Left ventricle myocardium inferior (tissue), 1 donor: ENCODE data around the gene ATG7. TPM values are rescaled to one million over a fixed set of nuclear protein-coding genes. Genes with fewer than 3 reads are reported as not detected.
A peak's percentile ranks its signal among the peaks of the same experiment; 100 is the strongest.

Experiments used
- DNase-seq: peaks from one replicate; pipeline ENCODE4 v3.0.0-alpha.2; 2020
- H3K27ac ChIP-seq: fragments of 200-600 bp; replicated peaks from 2 replicates; pipeline ENCODE4 v1.8.0; 2021
- H3K27me3 ChIP-seq: fragments of 200-600 bp; 2 replicates; pipeline ENCODE4 v1.8.0; 2021; ENCODE audit warnings: low read depth
- H3K36me3 ChIP-seq: fragments of 200-600 bp; 2 replicates; pipeline ENCODE4 v1.8.0; 2021
- H3K4me1 ChIP-seq: fragments of 200-600 bp; 2 replicates; pipeline ENCODE4 v1.8.0; 2021
- H3K4me3 ChIP-seq: fragments of 200-600 bp; 2 replicates; pipeline ENCODE4 v1.8.0; 2021; ENCODE audit warnings: mild to moderate bottlenecking, moderate library complexity
- H3K9me3 ChIP-seq: fragments of 200-600 bp; replicated peaks from 2 replicates; pipeline ENCODE4 v1.8.0; 2021
- CTCF ChIP-seq: fragments of 200-600 bp; IDR thresholded peaks from 2 replicates; pipeline ENCODE4 v1.8.0; 2021; ENCODE audit warnings: antibody characterized with exemption, mild to moderate bottlenecking, borderline replicate concordance
- intact Hi-C: fragments of 100-400 bp; cut with micrococcal nuclease; formaldehyde crosslinking; loops from one replicate; pipeline ENCODE4 v1.11.0; 2022
- total RNA-seq: library from RNA; stranded (reverse); fragmentation: NEBNext Ultra II Directional; extraction: Animal tissue kit (Norgen Biotek cat#: 25700); gene quantifications from one replicate; pipeline ENCODE4 v1.2.1, GENCODE V29; 2021
- donor health status: DM: no; HTN: yes; CAD: no; lungs with severe emphysema.

The ATG7 gene
- total RNA-seq, 1 donor from 2014 or later = 15.7 TPM

- intact Hi-C loops = no loop called here
Measured at GRCh38 chr3:11539677-11540076, 267.5 kb downstream of the ATG7 start.

GRCh38 chr3:11541321-11542303 lies 269.4 kb downstream of the ATG7 start:
- Histone ChIP-seq H3K36me3 (no peaks in the 10 kb centered on the region), H3K27ac (no peak overlapping the region), H3K27me3 (no peaks in the 10 kb centered on the region), H3K9me3 (peaks cover 7% of the 10 kb centered on the region), H3K4me3 (no peak overlapping the region), H3K4me1 (peaks cover 21% of the 10 kb centered on the region)
- TF ChIP-seq CTCF = no peak
- no peak for DNase-seq
- intact Hi-C loops = no loop called here

More at GRCh38 chr3:11539677-11540076, 267.5 kb downstream of the ATG7 start:
- TF ChIP-seq CTCF = no peak
- Histone ChIP-seq H3K4me3 (no peak overlapping the region), H3K27ac (no peak overlapping the region), H3K4me1 (peaks cover 12% of the 10 kb centered on the region), H3K9me3 (peaks cover 7% of the 10 kb centered on the region), H3K27me3 (no peaks in the 10 kb centered on the region), H3K36me3 (no peaks in the 10 kb centered on the region)
- no peak for DNase-seq

GRCh38 chr3:11542551-11542950 lies 270.4 kb downstream of the ATG7 start:
- no peaks in the 10 kb centered on the region for H3K27me3 ChIP-seq
- no peak overlapping the region for H3K4me3 ChIP-seq
- H3K36me3 ChIP-seq = no peaks in the 10 kb centered on the region
- intact Hi-C loops = no loop called here
- H3K9me3 ChIP-seq = peaks cover 7% of the 10 kb centered on the region
- no peak overlapping the region for H3K27ac ChIP-seq
- DNase-seq = no peak
- no peak for TF ChIP-seq CTCF
- H3K4me1 ChIP-seq = peaks cover 21% of the 10 kb centered on the region

GRCh38 chr3:11543141-11543947 lies 271.1 kb downstream of the ATG7 start:
- no peak overlapping the region for H3K27ac ChIP-seq
- H3K9me3 ChIP-seq = peaks cover 7% of the 10 kb centered on the region
- H3K36me3 ChIP-seq = no peaks in the 10 kb centered on the region
- TF ChIP-seq CTCF = no peak
- H3K4me1 ChIP-seq = peaks cover 23% of the 10 kb centered on the region
- intact Hi-C loops = no loop called here
- H3K4me3 ChIP-seq = no peak overlapping the region
- no peaks in the 10 kb centered on the region for H3K27me3 ChIP-seq
- no peak for DNase-seq

GRCh38 chr3:11543948-11544387 lies 271.8 kb downstream of the ATG7 start:
- peak overlapping the region; percentile 69 for H3K27ac ChIP-seq
- H3K27me3 ChIP-seq = no peaks in the 10 kb centered on the region
- peaks cover 7% of the 10 kb centered on the region for H3K9me3 ChIP-seq
- DNase-seq = no peak
- H3K4me1 ChIP-seq = peaks cover 29% of the 10 kb centered on the region
- H3K36me3 ChIP-seq = no peaks in the 10 kb centered on the region
- TF ChIP-seq CTCF = no peak
- intact Hi-C loops = no loop called here
- H3K4me3 ChIP-seq = no peak overlapping the region
